Measurements from ENCODE around the gene XIRP1. TPM values are rescaled to one million over a fixed set of nuclear protein-coding genes. Genes with fewer than 3 reads are reported as not detected.

The XIRP1 gene
- total and polyA plus RNA-seq, 2 experiments from 2014 or later, result not detected

DNA sequence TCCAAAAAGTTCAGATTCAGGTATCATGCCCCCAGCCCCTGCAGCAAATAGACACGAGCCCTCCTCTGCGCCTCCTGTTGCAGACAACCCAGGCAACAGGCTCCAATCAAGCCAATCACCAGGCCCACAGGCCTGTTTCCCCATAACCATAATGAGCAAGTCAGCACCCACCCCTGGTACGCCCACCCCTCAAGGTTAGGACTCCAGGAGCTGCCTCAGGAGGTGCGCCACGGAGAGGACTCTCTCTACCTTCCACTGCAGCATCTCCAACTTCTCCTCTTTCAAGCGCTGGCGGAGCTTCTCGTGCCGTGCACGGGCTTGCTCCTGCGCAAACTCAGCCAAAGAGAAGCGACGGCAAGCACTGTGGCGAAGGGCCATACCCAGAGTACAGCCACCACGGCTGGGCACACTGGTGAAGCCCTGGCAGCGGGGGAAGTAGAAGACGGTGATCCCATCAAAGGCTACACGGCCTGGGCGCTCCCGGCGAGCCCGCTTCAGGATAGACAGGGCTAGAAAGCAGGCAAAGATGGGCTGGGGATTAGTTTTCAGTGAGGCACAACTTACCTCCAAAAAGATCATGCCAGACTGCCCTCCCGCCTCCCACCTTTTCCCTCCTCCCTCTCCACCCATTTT lies 47.5 kb downstream of the XIRP1 start:
- Mint-ChIP-seq H3K27ac (no peak overlapping the region), H3K4me1 (peaks cover 43% of the 10 kb centered on the region), H3K27me3 (ENCODE audit: insufficient read depth, low read depth, poor library complexity) (peaks cover 14% of the 10 kb centered on the region), H3K4me3 (no peak overlapping the region), H3K9me3 (no peaks in the 10 kb centered on the region), H3K36me3 (ENCODE audit: low read depth) (peaks cover 42% of the 10 kb centered on the region)
- peaks cover 32% of the 10 kb centered on the region for H3K79me2 ChIP-seq (replicated peaks; ENCODE audit: insufficient read depth)
- H3K27me3 ChIP-seq (ENCODE audit: insufficient read depth), result no peaks in the 10 kb centered on the region
- no peaks in the 10 kb centered on the region for H3F3A ChIP-seq (replicated peaks; ENCODE audit: low read depth)
- DNase-seq (ENCODE audit: low spot score), result no peak
- no peak overlapping the region for H3K4me2 ChIP-seq
- H3K4me1 ChIP-seq (ENCODE audit: insufficient read depth), result peaks cover 33% of the 10 kb centered on the region
- no peak for ATAC-seq
- H3K9me2 ChIP-seq (ENCODE audit: insufficient read depth), result no peaks in the 10 kb centered on the region
- H3K36me3 ChIP-seq (ENCODE audit: insufficient read depth), result peaks cover 17% of the 10 kb centered on the region; the same call in 1 of the 2 replicates
- no peak for TF ChIP-seq EZH2 (IDR thresholded peaks at IDR 0.05; ENCODE audit: low read depth, unreplicated experiment)
- no peak for TF ChIP-seq CREB1 (CRISPR knock-in tag; IDR thresholded peaks at IDR 0.05; ENCODE audit: low read depth)
- no peak for TF ChIP-seq POLR2AphosphoS5 (IDR thresholded peaks at IDR 0.05; ENCODE audit: low read depth)
- TF ChIP-seq JUNB (IDR thresholded peaks at IDR 0.05; ENCODE audit: unreplicated experiment), result no peak
- no peak for TF ChIP-seq ZNF114 (CRISPR knock-in tag; IDR thresholded peaks at IDR 0.05)
- TF ChIP-seq, protein P1, sequence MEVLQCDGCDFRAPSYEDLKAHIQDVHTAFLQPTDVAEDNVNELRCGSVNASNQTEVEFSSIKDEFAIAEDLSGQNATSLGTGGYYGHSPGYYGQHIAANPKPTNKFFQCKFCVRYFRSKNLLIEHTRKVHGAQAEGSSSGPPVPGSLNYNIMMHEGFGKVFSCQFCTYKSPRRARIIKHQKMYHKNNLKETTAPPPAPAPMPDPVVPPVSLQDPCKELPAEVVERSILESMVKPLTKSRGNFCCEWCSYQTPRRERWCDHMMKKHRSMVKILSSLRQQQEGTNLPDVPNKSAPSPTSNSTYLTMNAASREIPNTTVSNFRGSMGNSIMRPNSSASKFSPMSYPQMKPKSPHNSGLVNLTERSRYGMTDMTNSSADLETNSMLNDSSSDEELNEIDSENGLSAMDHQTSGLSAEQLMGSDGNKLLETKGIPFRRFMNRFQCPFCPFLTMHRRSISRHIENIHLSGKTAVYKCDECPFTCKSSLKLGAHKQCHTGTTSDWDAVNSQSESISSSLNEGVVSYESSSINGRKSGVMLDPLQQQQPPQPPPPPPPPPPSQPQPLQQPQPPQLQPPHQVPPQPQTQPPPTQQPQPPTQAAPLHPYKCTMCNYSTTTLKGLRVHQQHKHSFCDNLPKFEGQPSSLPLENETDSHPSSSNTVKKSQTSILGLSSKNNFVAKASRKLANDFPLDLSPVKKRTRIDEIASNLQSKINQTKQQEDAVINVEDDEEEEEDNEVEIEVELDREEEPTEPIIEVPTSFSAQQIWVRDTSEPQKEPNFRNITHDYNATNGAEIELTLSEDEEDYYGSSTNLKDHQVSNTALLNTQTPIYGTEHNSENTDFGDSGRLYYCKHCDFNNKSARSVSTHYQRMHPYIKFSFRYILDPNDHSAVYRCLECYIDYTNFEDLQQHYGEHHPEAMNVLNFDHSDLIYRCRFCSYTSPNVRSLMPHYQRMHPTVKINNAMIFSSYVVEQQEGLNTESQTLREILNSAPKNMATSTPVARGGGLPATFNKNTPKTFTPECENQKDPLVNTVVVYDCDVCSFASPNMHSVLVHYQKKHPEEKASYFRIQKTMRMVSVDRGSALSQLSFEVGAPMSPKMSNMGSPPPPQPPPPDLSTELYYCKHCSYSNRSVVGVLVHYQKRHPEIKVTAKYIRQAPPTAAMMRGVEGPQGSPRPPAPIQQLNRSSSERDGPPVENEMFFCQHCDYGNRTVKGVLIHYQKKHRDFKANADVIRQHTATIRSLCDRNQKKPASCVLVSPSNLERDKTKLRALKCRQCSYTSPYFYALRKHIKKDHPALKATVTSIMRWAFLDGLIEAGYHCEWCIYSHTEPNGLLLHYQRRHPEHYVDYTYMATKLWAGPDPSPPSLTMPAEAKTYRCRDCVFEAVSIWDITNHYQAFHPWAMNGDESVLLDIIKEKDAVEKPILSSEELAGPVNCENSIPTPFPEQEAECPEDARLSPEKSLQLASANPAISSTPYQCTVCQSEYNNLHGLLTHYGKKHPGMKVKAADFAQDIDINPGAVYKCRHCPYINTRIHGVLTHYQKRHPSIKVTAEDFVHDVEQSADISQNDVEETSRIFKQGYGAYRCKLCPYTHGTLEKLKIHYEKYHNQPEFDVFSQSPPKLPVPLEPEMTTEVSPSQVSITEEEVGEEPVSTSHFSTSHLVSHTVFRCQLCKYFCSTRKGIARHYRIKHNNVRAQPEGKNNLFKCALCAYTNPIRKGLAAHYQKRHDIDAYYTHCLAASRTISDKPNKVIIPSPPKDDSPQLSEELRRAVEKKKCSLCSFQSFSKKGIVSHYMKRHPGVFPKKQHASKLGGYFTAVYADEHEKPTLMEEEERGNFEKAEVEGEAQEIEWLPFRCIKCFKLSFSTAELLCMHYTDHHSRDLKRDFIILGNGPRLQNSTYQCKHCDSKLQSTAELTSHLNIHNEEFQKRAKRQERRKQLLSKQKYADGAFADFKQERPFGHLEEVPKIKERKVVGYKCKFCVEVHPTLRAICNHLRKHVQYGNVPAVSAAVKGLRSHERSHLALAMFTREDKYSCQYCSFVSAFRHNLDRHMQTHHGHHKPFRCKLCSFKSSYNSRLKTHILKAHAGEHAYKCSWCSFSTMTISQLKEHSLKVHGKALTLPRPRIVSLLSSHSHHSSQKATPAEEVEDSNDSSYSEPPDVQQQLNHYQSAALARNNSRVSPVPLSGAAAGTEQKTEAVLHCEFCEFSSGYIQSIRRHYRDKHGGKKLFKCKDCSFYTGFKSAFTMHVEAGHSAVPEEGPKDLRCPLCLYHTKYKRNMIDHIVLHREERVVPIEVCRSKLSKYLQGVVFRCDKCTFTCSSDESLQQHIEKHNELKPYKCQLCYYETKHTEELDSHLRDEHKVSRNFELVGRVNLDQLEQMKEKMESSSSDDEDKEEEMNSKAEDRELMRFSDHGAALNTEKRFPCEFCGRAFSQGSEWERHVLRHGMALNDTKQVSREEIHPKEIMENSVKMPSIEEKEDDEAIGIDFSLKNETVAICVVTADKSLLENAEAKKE (CRISPR knock-in tag; IDR thresholded peaks at IDR 0.05), result no peak
- TF ChIP-seq, protein P2, sequence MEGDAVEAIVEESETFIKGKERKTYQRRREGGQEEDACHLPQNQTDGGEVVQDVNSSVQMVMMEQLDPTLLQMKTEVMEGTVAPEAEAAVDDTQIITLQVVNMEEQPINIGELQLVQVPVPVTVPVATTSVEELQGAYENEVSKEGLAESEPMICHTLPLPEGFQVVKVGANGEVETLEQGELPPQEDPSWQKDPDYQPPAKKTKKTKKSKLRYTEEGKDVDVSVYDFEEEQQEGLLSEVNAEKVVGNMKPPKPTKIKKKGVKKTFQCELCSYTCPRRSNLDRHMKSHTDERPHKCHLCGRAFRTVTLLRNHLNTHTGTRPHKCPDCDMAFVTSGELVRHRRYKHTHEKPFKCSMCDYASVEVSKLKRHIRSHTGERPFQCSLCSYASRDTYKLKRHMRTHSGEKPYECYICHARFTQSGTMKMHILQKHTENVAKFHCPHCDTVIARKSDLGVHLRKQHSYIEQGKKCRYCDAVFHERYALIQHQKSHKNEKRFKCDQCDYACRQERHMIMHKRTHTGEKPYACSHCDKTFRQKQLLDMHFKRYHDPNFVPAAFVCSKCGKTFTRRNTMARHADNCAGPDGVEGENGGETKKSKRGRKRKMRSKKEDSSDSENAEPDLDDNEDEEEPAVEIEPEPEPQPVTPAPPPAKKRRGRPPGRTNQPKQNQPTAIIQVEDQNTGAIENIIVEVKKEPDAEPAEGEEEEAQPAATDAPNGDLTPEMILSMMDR (conservative IDR thresholded peaks at IDR 0.05; ENCODE audit: low read depth in 2 of 2), result no peak
- TF ChIP-seq STAT1 (IDR thresholded peaks at IDR 0.05; ENCODE audit: unreplicated experiment), result no peak
- TF ChIP-seq, protein P3, sequence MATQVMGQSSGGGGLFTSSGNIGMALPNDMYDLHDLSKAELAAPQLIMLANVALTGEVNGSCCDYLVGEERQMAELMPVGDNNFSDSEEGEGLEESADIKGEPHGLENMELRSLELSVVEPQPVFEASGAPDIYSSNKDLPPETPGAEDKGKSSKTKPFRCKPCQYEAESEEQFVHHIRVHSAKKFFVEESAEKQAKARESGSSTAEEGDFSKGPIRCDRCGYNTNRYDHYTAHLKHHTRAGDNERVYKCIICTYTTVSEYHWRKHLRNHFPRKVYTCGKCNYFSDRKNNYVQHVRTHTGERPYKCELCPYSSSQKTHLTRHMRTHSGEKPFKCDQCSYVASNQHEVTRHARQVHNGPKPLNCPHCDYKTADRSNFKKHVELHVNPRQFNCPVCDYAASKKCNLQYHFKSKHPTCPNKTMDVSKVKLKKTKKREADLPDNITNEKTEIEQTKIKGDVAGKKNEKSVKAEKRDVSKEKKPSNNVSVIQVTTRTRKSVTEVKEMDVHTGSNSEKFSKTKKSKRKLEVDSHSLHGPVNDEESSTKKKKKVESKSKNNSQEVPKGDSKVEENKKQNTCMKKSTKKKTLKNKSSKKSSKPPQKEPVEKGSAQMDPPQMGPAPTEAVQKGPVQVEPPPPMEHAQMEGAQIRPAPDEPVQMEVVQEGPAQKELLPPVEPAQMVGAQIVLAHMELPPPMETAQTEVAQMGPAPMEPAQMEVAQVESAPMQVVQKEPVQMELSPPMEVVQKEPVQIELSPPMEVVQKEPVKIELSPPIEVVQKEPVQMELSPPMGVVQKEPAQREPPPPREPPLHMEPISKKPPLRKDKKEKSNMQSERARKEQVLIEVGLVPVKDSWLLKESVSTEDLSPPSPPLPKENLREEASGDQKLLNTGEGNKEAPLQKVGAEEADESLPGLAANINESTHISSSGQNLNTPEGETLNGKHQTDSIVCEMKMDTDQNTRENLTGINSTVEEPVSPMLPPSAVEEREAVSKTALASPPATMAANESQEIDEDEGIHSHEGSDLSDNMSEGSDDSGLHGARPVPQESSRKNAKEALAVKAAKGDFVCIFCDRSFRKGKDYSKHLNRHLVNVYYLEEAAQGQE (IDR thresholded peaks at IDR 0.05; ENCODE audit: unreplicated experiment), result no peak
- no peak for TF ChIP-seq EZH2phosphoT487 (IDR thresholded peaks at IDR 0.05; ENCODE audit: unreplicated experiment)
- no peak for TF ChIP-seq NANOG (IDR thresholded peaks at IDR 0.05; ENCODE audit: borderline replicate concordance)
- TF ChIP-seq, protein P4, sequence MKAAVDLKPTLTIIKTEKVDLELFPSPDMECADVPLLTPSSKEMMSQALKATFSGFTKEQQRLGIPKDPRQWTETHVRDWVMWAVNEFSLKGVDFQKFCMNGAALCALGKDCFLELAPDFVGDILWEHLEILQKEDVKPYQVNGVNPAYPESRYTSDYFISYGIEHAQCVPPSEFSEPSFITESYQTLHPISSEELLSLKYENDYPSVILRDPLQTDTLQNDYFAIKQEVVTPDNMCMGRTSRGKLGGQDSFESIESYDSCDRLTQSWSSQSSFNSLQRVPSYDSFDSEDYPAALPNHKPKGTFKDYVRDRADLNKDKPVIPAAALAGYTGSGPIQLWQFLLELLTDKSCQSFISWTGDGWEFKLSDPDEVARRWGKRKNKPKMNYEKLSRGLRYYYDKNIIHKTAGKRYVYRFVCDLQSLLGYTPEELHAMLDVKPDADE (IDR thresholded peaks at IDR 0.05), result no peak
- TF ChIP-seq ZNF331 (CRISPR knock-in tag; IDR thresholded peaks at IDR 0.05; ENCODE audit: low read depth), result no peak
- no peak overlapping the region for H3K4me3 ChIP-seq
- H3K27ac ChIP-seq (ENCODE audit: low read depth), result no peak overlapping the region
- H4K20me1 ChIP-seq (replicated peaks; ENCODE audit: insufficient read depth), result peaks cover 7% of the 10 kb centered on the region
- H2AFZ ChIP-seq, result no peak overlapping the region

Data from GM23338 (cell line).